HG02623 (cell line): ENCODE measurements around the gene MUC12.
A peak's percentile ranks its signal among the peaks of the same experiment; 100 is the strongest.
"Not testable (repeated sequence)": the region's sequence is repeated elsewhere in the genome, so short reads cannot be mapped to it uniquely, and the experiment has no call there.

Experiments
- ATAC-seq: cut with Tn5 transposase; IDR thresholded peaks from one replicate; pipeline ENCODE4 v1.9.1; 2021; ENCODE audit warnings: moderate library complexity; ENCODE audit not compliant: unreplicated experiment

Gene MUC12

DNA sequence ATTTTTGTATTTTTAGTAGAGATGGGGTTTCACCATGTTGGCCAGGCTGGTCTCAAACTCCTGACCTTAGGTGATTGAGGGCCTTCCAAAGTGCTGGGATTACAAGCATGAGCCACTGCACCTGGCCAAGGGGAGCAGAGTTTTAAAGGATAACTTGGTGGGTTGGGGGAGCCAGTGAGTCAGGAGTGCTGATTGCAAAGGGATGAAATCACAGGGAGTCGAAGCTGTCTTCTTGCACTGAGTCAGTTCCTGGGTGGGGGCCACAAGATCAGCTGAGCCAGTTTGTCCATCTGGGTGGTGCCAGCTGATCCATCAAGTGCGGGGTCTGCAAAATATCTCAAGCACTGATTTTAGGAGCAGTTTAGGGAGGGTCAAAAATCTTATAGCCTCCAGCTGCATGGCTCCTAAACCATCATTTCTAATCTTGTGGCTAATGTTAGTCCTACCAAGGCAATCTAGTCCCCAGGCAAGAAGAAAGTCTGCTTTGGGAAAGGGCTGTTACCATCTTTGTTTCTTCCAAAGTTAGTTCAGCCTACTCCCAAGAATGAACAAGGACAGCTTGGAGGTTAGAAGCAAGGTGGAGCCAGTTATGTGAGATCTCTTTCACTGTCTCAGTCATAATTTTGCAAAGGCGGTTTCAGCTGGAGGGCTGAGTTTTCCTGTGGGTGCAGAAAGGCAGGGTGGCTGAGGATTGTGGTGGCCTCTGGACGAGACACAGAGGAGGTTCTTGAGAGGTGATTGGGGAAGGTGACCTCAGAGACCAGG lies 15.8 kb downstream of the MUC12 start:
- ATAC-seq: not testable (repeated sequence)

DNA sequence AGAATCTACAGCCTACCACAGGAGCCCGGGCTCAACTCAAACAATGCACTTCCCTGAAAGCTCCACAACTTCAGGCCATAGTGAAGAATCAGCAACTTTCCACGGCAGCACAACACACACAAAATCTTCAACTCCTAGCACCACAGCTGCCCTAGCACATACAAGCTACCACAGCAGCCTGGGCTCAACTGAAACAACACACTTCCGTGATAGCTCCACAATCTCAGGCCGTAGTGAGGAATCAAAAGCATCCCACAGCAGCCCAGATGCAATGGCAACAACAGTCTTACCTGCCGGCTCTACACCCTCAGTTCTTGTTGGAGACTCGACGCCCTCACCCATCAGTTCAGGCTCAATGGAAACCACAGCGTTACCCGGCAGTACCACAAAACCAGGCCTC lies 22.3 kb downstream of the MUC12 start:
- no peak for ATAC-seq

DNA sequence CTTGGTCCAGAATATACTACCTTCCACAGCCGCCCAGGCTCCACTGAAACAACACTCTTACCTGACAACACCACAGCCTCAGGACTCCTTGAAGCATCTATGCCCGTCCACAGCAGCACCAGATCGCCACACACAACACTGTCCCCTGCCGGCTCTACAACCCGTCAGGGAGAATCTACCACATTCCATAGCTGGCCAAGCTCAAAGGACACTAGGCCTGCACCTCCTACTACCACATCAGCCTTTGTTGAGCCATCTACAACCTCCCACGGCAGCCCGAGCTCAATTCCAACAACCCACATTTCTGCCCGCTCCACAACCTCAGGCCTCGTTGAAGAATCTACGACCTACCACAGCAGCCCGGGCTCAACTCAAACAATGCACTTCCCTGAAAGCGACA lies 22.9 kb downstream of the MUC12 start:
- not testable (repeated sequence) for ATAC-seq

DNA sequence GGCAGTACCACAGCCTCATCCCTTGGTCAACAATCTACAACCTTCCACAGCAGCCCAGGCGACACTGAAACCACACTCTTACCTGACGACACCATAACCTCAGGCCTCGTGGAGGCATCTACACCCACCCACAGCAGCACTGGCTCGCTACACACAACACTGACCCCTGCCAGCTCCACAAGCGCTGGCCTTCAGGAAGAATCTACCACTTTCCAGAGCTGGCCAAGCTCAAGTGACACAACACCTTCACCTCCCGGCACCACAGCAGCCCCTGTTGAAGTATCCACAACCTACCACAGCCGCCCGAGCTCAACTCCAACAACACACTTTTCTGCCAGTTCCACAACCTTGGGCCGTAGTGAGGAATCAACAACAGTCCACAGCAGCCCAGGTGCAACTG lies 25.3 kb downstream of the MUC12 start:
- not testable (repeated sequence) for ATAC-seq

DNA sequence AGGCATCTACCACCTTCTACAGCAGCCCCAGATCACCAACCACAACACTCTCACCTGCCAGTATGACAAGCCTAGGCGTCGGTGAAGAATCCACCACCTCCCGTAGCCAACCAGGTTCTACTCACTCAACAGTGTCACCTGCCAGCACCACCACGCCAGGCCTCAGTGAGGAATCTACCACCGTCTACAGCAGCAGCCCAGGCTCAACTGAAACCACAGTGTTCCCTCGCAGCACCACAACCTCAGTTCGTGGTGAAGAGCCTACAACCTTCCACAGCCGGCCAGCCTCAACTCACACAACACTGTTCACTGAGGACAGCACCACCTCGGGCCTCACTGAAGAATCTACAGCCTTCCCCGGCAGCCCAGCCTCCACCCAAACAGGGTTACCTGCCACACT lies 29.2 kb downstream of the MUC12 start:
- ATAC-seq: not testable (repeated sequence)

DNA sequence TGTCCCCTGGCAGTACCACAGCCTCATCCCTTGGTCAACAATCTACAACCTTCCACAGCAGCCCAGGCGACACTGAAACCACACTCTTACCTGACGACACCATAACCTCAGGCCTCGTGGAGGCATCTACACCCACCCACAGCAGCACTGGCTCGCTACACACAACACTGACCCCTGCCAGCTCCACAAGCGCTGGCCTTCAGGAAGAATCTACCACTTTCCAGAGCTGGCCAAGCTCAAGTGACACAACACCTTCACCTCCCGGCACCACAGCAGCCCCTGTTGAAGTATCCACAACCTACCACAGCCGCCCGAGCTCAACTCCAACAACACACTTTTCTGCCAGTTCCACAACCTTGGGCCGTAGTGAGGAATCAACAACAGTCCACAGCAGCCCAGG lies 30.0 kb downstream of the MUC12 start:
- ATAC-seq: not testable (repeated sequence)

DNA sequence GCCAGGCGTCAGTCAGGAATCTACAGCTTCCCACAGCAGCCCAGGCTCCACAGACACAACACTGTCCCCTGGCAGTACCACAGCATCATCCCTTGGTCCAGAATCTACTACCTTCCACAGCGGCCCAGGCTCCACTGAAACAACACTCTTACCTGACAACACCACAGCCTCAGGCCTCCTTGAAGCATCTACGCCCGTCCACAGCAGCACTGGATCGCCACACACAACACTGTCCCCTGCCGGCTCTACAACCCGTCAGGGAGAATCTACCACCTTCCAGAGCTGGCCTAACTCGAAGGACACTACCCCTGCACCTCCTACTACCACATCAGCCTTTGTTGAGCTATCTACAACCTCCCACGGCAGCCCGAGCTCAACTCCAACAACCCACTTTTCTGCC lies 30.7 kb downstream of the MUC12 start:
- ATAC-seq: not testable (repeated sequence)

DNA sequence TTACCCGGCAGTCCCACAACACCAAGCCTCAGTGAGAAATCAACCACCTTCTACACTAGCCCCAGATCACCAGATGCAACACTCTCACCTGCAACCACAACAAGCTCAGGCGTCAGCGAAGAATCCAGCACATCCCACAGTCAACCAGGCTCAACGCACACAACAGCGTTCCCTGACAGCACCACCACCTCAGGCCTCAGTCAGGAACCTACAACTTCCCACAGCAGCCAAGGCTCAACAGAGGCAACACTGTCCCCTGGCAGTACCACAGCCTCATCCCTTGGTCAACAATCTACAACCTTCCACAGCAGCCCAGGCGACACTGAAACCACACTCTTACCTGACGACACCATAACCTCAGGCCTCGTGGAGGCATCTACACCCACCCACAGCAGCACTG lies 33.0 kb downstream of the MUC12 start:
- not testable (repeated sequence) for ATAC-seq

DNA sequence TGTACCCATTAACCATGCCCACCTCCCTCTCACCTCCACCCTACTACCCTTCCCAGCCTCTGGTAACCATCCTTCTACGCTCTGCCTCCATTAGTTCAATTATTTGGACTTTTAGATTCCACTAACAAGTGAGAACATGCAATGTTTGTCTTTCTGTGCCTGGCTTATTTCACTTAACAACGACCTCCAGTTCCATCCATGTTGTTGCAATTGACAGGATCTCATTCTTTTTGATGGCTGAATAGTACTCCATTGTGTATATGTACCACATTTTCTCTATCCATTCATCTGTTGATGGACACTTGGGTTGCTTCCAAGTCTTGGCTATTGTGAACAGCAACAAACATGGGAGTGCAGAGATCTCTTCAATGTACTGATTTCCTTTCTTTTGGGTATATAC lies 38.0 kb downstream of the MUC12 start:
- ATAC-seq: not testable (repeated sequence)

DNA sequence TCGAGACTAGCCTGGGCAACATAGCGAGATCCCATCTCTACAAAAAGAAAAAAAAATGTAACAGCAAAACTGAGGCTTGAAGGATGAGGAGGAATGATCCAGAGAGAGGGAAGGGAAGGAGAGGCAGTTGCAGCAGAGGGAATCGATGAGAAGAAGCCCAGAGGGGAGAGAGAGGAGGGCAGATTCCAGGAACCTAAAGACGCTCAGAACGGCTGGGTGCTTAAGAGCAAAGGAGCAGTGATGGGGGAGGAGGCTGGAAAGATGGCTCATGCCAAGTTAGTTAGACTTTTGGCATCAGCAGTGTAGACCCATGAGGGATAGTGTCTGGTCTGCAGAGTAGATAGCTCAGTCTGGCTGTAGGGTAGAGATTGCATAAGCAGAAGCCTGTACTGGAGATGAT lies 40.3 kb downstream of the MUC12 start:
- ATAC-seq: no peak

DNA sequence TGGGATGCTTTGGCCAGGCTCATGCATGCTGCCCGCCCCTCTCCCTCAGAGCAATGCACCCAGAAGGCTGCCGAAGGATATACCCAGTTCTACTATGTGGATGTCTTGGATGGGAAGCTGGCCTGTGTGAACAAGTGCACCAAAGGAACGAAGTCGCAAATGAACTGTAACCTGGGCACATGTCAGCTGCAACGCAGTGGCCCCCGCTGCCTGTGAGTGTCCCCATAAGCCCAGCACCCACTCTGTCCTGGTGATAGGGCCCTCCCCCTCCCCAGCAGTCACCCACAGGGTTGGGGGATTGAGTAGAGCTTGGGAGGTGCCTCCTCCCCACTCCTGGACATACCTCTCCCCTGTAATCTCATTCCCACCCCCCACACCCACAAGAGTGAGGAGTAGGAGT lies 43.6 kb downstream of the MUC12 start:
- no peak for ATAC-seq

DNA sequence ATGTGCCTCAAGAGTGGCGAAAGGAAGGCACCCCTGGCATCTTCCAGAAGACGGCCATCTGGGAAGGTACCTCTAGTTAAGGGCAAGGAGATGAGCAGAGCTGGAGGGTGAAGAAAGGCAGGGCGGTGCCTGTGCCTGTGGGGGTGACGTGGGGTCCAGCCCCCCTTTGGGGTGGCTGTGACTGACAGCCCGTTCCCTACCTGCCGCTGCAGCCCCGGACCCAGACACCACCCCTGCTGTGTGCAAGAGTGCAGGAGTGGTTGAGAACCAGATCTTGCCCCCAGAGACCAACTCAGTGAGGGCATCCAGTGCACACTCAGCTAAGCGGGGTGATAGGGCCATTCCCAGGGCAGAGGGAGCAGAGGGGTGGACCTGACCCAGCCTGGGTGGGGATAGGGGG lies 46.3 kb downstream of the MUC12 start:
- no peak for ATAC-seq

DNA sequence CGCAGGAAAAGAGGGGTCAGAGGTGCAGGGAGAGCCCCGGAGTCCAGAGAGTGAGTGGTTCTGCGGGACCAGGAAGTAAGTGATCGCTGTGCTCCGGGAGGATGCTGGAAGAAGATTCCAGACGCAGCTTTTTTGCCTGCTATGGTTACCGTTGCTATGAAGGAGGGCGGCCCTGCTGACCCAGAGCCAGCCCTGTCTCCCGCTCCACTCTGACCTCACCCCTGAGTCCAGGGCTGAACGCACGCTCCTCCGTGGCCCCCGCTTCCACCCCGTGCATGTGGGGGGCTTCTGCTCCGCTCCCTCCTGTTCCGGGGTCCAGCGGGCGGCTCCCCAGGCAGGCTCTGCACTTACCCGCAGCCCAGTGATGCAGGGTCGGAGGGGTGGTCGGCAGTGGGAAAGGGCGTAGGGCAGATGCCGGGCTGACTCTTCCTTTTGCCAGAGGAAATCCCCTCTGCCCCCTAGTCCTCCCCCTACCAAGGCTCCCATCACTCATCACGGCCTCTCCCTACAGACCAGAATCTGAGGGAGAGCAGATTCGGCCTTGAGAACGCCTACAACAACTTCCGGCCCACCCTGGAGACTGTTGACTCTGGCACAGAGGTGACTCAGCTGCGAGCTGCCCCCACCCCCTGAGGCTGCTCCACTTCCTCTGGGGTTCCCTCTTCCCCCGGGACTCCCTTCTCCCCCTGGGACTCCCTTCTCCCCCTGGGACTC lies 47.9 kb downstream of the MUC12 start:
- ATAC-seq: peak; percentile 73

DNA sequence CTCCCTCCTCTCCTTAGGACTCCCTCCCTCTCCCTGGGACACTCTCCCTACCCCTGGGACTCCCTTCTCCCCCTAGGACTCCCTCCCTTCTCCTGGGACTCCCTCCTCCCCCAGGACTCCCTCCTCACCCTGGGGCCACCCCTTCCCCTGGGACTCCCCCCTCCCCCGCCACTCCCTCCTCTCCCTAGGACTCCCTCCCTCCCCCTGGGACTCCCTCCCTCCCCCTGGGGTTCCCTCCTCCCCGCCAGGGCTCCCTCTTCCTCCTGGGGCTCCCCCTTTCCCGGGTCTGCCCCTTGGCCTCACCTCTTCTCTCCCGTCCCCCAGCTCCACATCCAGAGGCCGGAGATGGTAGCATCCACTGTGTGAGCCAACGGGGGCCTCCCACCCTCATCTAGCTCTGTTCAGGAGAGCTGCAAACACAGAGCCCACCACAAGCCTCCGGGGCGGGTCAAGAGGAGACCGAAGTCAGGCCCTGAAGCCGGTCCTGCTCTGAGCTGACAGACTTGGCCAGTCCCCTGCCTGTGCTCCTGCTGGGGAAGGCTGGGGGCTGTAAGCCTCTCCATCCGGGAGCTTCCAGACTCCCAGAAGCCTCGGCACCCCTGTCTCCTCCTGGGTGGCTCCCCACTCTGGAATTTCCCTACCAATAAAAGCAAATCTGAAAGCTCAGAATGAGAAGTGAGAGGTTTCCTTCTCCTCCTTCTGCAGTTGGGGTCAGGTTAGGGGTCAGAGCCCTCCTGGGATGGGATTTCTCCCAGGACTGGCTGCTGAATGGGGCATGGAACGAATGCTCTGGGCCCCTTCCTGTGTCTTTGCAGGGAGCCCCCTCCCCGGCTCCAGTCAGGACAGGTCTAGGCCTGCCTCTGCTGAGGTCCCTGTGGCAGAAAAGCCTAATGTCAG lies 49.2 kb downstream of the MUC12 start:
- no peak for ATAC-seq

DNA sequence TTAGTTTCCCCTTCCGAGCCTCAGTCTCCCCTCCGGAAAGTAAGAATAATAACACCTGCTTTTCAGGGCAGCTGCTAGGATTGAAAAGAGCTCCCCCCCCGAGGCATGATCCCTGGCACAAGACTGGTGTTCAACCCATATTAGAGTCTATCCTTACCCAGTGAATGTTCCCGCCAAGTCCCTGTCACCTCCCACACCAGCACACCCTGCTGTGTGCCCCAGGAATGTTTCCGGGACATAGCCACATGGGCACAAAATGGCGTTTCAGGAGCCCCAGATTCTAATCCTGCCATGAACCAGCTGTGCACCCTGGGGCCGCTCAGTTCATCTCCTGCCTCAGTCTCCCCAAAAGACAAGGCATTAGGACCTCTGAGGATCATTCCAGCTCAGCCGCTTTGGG lies 51.1 kb downstream of the MUC12 start:
- no peak for ATAC-seq

DNA sequence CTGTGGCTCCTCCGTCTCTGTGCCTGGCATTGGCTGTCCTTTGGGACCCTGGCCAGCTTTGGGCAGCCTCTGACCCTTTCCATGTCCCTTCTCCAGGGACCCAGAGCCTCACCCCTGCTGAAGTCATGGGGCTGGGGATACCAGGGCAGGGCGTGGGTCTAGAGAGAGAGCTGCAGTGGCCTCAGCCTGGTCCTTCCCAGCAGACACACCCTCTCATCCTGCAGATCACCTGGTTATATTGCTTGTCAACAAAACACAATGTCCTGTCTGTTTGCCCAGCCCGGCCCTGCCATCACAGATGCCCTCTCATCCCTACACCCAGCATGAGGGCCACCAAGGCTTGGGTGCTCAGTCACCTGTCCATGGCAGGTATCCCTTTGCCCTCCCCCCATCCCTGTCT lies 52.3 kb downstream of the MUC12 start:
- no peak for ATAC-seq

DNA sequence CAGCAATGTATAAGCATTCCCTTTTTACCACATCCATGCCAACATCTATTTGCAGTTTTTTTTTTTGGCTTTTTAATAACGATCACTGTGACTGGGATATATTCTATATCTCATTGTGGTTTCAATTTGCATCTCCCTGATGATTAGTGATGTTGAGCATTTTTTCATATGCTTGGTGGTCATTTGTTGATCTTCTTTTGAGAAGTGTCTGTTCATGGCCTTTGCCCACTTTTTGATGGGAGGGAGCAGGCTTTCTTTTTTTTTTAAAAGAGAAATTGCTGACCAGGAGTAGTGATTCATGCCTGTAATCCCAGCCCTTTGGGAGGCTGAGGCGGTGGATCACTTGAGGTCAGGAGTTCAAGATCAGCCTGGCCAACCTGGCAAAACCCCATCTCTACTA lies 54.5 kb downstream of the MUC12 start:
- ATAC-seq: no peak

DNA sequence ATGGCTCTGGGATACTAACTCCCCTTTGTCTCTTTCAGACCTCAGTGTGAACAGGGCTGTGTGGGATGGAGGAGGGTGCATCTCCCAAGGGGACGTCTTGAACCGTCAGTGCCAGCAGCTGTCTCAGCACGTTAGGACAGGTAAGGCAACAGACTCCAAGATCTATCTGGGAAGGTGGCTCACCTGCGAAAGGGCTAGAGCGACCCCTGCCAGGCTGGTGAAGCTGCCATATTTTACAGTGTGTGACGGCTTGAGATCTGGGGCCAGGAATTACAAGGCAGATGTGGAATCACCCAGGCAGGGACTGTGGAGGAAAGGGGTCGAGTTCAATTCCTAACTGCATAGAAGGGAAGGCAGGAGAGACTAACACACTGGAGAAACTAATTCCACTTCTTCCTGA lies 61.7 kb downstream of the MUC12 start:
- no peak for ATAC-seq

DNA sequence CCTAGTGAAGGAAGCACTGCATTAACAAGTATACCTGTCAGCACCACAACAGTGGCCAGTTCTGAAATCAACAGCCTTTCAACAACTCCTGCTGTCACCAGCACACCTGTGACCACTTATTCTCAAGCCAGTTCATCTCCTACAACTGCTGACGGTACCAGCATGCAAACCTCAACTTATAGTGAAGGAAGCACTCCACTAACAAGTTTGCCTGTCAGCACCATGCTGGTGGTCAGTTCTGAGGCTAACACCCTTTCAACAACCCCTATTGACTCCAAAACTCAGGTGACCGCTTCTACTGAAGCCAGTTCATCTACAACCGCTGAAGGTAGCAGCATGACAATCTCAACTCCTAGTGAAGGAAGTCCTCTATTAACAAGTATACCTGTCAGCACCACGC lies 66.6 kb downstream of the MUC12 start:
- ATAC-seq: no peak

DNA sequence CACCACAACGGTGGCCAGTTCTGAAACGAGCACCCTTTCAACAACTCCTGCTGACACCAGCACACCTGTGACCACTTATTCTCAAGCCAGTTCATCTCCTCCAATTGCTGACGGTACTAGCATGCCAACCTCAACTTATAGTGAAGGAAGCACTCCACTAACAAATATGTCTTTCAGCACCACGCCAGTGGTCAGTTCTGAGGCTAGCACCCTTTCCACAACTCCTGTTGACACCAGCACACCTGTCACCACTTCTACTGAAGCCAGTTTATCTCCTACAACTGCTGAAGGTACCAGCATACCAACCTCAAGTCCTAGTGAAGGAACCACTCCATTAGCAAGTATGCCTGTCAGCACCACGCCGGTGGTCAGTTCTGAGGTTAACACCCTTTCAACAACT lies 71.9 kb downstream of the MUC12 start:
- ATAC-seq: not testable (repeated sequence)

DNA sequence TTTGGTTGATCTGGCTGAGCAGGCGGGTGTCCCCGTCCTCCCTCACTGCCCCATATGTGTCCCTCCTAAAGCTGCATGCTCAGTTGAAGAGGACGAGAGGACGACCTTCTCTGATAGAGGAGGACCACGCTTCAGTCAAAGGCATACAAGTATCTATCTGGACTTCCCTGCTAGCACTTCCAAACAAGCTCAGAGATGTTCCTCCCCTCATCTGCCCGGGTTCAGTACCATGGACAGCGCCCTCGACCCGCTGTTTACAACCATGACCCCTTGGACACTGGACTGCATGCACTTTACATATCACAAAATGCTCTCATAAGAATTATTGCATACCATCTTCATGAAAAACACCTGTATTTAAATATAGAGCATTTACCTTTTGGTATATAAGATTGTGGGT lies 89.0 kb downstream of the MUC12 start:
- ATAC-seq: no peak

DNA sequence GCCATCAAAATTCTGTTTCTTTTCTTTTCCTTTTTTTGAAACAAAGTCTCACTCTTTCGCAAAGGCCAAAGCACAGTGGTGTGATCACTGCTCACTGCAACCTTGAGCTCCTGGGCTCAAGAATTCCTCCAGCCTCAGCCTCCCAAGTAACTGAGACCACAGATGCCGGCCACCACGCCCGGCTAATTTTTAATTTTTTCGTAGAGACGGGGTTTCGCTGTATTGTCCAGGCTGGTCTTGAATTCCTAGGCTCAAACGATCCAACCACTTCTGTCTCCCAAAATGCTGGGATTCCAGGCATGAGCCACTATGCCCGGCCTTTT lies 90.2 kb downstream of the MUC12 start:
- ATAC-seq: no peak
